ENCODE measurements around the gene PFKL. TPM values are rescaled to one million over a fixed set of nuclear protein-coding genes. Genes with fewer than 3 reads are reported as not detected.
"Not testable (repeated sequence)": the region's sequence is repeated elsewhere in the genome, so short reads cannot be mapped to it uniquely, and the experiment has no call there.

The PFKL gene
- total RNA-seq, 1 donor from 2014 or later = 245 TPM

DNA sequence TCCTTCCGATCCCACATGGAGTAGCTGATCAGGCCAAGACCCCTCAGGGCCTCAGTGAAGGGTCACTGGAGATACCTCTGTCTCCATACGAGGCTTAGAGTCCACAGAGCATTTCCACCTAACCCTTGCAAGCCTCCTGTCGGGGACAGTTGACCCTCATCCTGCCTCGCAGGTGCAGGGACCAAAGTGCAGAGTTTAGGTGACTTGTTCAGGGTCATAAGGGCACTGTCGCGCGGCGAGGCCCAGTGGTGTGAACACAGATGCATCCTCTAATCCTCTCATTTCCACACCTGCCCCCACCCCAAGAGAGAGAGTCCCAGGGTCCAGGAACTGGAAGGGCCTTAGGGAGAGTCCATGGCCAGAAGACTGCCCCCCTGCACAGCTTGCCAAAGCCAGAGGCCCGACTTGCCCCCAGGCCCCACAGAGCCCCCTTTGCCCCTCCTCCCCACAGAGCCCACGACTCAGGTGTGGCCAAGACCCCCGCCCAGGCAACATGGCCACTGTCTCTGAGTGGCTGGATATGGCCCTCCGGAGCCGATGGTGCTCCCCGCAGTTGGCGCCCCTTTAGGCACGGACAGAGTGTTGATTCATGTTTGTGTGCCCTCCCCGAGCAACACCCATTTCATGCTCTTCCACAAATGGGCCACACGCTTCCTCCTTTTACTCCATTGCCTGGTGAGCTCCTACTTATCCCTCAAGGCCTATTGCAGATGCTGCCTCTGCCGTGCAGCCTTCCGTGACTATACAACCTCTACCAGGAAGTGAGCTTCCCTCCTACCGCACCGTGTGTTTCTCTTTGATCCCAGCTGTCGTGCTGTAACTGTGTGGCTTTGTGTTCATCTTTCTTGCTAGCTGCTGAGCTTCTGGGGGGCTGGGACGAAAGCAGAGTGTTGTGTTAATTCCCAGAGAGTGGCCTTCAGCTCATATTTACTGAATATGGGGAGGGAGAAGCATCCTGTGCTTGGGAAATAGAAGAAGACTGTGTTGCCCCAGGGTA, 55.2 kb downstream of the PFKL start:
- DNase-seq (ENCODE audit: extremely low read depth, low read depth, low spot score) = no peak

- DNase-seq (ENCODE audit: extremely low read depth, low read depth, low spot score) = no peak
These were observed 56.3 kb downstream of the PFKL start for GRCh38 chr21:44356160-44356559.

- DNase-seq (ENCODE audit: extremely low read depth, low read depth, low spot score) = no peak
These were observed 56.8 kb downstream of the PFKL start for GRCh38 chr21:44356636-44357035.

- no peak for DNase-seq (ENCODE audit: extremely low read depth, low read depth, low spot score)
These were observed 57.4 kb downstream of the PFKL start for GRCh38 chr21:44357064-44357837.

GRCh38 chr21:44359396-44359795, 59.5 kb downstream of the PFKL start:
- DNase-seq (ENCODE audit: extremely low read depth, low read depth, low spot score) = no peak

DNA sequence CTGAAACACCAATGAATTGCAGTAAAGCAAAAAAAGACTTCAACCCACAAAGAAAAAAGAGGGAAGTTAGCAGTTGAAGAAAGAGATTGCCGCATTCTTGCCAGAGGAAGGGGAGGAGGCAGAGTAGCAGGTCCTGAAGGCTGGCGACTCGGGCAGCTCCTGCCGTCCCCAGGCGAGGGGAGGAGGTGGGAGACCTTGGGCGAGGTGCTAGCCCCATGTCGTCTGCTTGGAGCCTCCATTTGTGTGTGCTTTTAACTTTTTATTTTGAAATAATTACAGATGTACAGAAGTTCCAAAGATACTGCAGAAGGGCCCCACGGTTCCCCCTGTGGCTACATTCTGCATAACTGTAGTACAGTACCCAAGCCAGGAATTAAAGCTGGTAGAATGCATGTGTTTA, 60.3 kb downstream of the PFKL start:
- no peak for DNase-seq (ENCODE audit: extremely low read depth, low read depth, low spot score)

DNA sequence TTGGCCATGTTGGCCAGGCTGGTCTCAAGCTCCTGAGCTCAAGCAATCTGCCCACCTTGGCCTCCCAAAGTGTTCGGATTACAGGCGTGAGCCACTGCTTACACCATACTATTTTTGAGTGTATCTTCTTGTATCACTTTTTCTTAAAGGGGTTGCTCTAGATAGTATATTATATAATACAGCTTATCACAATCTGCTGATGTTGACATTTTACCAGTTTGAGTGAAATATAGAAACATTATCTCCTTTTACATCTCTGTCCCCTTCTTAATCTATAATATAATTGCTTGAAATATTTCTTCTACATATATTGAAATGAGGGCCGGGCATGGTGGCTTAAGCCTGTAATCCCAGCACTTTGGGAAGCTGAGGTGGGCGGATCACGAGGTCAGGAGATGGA, 62.0 kb downstream of the PFKL start:
- DNase-seq (ENCODE audit: extremely low read depth, low read depth, low spot score) = not testable (repeated sequence)

DNA sequence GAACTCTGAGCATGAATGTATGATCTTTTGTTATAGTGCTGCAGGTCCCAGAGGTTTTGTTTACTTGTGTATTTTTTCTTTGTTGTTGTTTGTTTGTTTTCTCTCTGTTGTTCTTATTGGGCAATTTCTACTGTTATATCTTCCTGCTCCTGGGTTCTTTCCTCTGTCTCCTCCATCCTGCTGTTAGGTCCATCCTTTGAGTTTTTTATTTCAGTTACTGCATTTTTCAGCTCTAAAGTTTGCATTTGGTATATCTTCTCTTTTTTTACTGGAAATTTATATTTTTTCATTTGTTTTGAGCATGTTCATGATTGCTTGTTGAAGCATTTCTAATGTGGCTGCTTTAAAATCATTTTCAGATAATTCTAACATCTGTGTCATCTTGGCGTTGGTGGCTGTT, 63.4 kb downstream of the PFKL start:
- DNase-seq (ENCODE audit: extremely low read depth, low read depth, low spot score) = no peak

GRCh38 chr21:44364151-44365053, 64.5 kb downstream of the PFKL start:
- no peak for DNase-seq (ENCODE audit: extremely low read depth, low read depth, low spot score)

GRCh38 chr21:44365251-44365966, 65.6 kb downstream of the PFKL start:
- DNase-seq (ENCODE audit: extremely low read depth, low read depth, low spot score) = no peak

DNA sequence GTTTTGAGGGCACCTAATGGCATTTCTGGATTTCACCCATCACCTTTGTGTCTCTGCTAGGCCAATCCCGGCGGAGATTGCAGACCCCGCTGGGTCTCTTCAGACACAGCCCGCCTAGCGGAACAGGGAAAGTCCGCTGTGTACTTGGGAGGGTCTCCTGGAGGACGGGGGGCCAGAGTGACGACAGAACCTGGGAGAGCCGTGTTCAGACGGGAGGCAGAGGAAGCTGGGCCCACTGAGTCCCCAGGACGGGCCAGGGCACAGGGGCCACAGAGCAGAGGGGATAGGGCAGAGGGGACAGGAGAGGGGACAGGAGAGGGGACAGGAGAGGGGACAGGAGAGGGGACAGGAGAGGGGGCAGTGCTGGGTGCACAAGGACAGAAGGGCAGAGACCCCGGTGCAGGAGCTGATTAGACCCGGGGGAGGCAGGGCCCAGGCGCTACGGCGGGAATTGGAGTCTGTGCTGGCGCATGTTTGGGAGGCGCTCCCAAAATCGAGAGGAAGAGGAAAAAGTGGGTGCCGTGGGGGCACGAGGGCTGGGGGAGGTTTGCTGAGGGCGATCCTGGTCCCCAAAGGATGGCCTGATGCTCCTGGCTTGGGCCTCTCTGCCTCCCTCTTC, 66.2 kb downstream of the PFKL start:
- no peak for DNase-seq (ENCODE audit: extremely low read depth, low read depth, low spot score)

DNA sequence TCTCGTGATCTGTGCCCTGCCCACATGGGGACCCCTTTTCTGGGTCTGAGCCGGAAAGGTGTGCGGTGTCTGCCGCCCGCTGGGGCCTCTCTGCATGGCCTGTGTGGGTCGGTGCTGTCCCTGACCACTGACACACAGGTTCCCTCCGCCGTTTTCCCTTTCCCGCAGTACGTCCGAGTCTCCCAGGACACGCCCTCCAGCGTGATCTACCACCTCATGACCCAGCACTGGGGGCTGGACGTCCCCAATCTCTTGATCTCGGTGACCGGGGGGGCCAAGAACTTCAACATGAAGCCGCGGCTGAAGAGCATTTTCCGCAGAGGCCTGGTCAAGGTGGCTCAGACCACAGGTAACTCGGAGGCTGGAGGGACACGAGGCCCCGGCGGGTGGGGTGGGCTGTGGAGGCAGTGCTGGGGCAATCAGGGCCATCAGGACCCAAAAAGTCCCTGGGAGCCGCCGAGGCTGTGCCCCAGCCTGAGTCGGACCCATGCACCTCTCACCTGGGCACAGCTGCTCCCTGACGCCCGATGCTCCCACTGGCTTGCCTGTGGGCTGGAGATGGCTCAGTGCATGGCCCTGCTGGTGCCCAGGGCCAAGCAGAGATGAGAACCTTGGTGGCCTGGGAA, 66.8 kb downstream of the PFKL start:
- DNase-seq (ENCODE audit: extremely low read depth, low read depth, low spot score) = no peak

DNA sequence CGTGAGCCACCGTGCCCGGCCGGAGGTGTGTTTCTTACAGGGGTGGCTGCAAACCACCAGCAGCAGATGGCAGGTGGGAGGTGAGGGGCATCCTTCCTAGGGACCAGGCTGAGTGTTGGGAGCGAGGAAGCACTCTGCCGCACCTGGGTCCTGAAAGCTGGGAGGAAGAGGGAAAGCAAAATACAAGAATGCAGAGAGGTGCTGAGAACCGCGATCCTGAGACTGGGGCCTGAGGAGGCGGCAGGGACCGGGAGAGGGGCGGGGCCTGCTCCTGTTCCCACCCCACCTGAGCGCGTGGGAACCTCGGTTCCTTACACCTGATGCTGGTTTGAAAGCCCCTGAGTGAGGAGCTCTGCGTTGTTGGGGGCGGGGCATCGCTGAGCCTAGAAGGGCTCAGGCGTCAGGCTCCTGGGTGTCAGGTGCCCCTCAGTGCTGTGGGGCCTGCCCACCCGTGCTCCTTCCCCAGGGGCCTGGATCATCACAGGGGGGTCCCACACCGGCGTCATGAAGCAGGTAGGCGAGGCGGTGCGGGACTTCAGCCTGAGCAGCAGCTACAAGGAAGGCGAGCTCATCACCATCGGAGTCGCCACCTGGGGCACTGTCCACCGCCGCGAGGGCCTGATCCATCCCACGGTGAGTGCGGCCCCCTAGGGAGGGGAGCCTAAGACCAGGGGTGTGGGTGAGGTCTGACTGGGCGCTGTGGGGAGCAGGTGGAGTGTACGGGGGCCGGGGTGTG, 69.0 kb downstream of the PFKL start:
- no peak for DNase-seq (ENCODE audit: extremely low read depth, low read depth, low spot score)

DNA sequence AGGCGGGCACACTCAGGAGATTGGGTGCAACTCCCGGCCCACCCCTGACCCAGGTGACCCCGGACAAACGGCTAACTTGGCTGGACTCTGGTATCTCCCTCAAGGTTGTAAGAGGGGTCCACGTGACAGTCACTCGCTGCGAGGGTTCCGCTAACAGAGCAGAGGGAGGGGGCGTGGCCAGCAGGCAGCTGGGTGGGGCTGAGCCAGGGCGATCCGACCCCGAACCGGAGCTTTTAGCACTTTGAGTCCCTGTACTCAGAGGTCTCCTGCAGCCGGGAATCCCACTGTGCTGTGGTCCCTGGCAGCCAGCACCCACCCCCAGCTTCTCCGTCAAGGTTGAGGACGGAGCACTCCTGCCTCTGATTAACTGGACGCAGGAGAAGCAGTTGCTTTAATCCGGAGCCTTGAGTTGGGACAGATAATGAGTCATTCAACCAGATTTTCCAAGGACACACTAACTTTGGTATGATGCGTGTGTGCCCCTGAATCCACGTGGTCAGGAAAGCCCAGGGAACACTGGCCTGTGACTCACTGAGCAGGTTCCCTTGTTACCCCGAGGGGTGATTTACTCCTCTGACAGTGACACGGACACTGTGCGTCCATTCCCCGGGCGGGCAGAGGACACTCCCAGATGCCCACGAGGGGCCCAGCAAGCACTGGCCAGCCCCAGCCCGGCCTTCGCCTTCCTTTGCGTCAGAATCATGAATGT, 70.3 kb downstream of the PFKL start:
- DNase-seq (ENCODE audit: extremely low read depth, low read depth, low spot score) = no peak

- no peak for DNase-seq (ENCODE audit: extremely low read depth, low read depth, low spot score)
These were observed 71.0 kb downstream of the PFKL start for GRCh38 chr21:44370786-44371410.

- no peak for DNase-seq (ENCODE audit: extremely low read depth, low read depth, low spot score)
These were observed 71.7 kb downstream of the PFKL start for GRCh38 chr21:44371596-44371995.

DNA sequence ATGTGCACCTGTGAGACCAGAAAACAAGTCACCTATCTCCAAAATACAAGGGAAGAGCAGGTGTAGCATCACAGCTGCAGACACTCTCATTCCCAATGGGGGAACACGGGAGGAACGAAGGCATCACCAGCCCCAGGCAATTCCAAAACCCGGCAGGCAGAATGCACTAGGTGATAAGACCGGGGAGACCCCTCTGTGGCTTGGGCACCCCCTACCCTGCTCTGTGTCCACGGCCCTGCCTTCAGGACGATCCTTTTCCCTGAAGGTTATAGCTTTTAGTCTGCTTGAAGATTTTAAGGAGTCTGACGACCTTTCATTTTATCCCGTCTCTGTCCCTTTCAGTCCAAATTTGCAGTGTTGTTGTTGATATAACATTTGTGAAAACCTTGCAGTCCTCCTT, 72.8 kb downstream of the PFKL start:
- DNase-seq (ENCODE audit: extremely low read depth, low read depth, low spot score) = no peak
